ENCODE measurements around the gene NINL.
"Not testable (repeated sequence)": the region's sequence is repeated elsewhere in the genome, so short reads cannot be mapped to it uniquely, and the experiment has no call there.

The NINL gene

DNA sequence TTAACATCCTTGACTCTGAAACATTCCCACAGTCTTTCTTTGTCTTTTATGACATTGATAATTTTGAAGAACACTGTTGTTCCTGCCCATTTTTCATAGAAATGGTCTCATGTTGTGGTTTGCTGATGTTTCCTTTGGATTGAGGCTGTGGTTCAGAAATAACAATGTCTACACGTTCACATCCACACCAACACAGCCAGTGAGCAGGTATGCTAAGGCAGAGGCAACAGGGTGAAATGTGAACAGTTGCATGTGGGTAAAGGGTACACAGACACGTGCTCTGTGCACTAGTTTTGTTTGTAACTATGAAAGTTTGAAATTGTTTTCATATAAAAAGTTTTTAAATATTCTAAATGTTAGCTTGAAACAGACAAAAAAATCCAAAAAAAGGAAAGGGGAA, 99.5 kb downstream of the NINL start:
- DNase-seq (ENCODE audit: low read depth in 4 of 4, low spot score in 1 of 4), result no peak

DNA sequence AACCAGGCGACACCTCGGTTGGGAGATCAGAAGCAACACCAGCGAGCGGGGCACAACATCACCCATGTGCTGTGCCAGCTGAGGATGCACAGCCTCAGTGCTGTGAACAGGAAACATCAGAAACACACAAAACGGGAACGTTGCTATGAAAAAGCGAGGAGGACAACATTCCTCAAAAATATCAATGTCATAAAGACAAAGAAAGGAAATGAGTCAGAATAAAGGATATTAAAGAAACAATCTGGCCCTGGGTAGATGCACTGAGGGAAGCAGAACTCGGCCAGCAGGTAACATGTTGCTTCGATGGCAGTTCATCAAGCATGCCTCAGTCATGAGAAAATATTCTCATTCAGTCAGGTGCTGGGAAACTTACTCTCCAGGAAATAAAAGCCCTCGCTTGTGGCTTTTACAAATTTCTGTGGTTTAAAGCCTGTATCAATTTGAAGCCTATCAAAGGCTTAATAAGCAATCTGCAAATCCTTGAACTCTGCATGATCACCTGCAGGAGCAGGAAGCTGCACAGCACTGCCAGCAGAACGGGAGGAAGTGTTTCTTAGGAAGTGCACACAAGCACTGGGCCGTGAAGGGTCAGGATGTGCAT, 100.3 kb downstream of the NINL start:
- DNase-seq (ENCODE audit: low read depth in 4 of 4, low spot score in 1 of 4), result no peak

DNA sequence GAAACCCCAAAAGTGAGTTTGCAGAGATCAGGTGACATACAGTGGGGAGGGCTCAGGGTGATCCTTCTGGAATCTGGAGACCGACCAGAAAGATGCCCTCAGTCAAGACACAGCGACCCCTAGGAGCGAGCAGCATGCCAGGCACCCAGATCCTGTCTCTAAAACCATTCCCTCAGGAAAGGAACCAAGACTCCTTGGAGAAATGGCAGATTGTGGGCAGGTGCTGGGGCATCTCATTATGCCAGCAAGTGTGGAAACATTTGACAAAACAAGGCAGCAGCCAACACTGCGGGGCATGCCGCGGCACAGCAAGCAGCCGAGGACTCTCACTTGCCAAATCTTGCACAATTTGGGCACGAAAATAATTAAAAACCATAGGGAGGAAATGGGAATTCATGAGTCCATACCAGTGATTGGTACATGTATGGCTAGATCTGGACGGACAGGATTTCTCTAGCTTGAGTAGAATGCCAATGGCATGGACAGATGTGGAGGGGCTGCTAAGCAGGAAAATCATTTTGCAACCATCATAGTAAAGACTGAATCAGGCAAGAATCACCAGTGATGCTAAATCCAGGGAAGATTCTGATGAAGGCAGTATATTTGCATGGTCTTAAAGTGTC, 101.0 kb downstream of the NINL start:
- no peak for DNase-seq (ENCODE audit: low read depth in 4 of 4, low spot score in 1 of 4)

DNA sequence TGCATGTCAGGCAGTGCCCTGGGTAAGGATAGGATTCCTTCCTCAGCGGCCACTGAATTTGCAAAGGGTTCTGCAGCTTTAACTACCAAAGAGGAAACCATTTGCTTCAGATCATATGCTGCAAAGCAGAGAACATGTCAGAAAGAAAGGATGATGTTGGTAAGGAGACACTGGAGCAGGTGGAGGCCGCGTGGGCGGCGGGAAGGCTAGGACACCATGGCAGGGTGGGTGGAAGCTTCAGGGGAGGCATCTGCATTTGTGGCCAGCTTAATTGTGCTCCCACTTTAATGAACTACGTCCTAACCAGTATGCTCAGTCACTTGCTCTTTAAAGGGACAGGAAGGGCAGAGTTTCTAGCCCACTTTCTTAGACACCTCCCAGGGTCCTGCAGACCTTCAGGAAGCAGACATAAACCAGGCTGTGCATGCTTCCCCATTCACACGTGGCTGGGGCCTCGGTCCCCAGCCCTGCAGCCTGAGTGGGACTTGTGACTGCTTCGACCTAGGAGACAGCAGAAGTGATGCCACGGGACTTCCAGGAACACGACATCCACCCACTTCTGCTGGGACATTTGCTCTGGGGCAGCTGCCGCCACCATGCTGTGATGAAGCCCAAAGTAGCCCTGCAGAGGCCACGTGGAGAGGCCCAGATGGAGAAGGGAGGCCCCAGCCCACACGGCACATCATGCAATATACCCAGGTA, 101.7 kb downstream of the NINL start:
- no peak for DNase-seq (ENCODE audit: low read depth in 4 of 4, low spot score in 1 of 4)

DNA sequence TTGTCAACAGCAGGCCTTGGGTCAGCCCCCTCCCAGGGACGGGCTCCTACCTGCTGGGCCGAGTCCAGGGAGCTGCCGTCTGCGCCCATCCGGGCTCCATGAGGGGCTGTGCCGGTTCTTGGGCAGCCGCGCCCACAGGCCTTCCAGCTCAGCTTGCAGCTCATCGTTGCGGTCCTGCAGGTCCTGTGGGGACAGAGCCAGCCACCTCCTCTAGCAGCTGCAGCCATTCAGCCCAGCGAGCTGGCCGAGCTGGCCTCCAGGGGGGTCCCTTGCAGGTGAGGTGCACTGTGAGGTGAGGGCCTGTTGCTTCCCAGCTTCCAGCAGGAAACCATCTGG, 103.4 kb downstream of the NINL start:
- no peak for DNase-seq (ENCODE audit: low read depth in 4 of 4, low spot score in 1 of 4)

DNA sequence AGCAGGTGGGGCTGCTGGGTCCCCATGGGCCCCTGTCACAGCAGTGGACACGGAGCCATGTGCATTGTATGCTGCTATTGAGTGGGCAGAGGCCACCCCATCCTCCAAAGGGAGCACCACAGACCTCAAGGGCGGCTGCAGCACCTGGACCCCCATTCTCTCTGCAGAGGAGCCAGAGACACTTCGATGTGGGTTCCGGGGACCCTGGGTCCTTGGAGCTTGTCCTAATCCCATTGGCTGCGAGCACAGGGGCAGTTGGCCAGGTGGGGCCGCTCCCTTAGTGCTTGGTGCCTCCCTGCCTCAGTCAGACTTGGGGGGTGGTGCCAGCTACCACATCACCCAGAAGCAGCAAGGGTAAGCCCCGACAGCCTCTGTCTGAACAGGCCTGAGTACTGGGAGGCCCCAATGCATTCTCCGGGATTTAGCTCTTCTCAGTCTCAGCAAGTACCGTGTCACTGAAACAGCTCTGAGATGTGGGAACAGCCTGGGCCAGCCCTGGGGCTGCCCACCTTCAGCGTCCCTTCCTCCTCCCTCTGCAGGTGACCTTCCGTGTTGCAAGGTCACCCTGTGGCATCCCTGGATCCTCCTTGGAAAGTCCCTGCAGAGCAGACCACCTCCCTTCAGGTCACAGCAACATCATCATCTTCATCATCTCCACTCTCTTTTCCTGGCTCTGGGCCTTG, 104.0 kb downstream of the NINL start:
- DNase-seq (ENCODE audit: low read depth in 4 of 4, low spot score in 1 of 4), result no peak

DNA sequence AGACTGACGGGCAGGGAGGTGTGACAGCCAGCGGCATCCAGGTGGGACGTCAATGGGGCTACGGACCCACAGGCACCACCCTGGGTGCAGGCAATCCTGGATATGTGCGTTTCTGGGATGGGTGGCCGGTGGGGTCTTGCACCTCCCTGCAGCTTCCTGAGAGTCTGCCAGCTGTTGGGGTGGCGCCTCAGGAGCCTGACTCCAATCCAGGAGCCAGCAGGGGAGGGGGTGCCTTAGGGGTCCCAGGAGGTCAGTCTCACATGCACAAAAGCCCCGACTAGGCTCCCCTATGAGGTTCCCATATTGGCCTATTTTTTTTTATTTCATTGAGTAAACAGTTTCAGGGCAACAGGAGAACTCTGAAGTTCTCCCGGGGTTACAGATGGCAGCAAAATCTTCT, 104.5 kb downstream of the NINL start:
- no peak for DNase-seq (ENCODE audit: low read depth in 4 of 4, low spot score in 1 of 4)

DNA sequence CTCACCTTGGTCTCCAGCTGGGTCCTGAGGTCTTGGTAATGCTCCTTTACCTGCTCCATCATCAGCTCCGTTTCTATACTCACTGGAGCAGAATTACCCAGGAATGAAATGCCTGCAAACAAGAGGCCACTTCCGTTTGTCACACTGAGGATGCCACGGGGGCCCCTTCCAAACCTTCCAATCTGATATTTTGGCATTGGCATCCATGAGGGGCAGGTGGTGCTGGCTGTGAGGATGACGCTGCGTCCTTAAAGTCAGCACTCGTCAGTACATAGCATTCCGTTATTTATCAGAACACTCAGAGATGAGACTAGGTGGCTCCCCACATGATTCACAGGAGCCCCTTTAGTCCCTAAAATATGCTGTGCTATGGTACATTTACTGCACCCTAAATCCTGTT, 105.2 kb downstream of the NINL start:
- no peak for DNase-seq (ENCODE audit: low read depth in 4 of 4, low spot score in 1 of 4)

DNA sequence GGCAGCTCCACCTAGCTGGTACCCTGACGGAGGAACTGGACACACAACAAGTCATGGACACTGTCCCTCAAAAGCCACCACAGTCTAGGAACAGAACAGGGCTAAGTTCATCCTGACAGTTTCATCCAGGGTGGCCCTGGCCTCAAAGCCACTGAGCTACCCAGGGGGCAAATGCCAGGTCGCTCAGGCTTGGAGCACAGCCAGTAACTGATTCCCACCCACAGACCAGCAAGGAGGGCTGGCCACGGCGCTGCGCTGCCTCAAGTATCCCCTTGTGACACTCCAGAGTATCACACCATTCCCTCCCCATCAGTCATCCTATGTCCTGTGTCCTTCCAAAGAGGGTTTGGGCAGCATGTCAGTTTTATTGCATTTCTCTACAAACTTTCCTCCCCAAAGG, 105.7 kb downstream of the NINL start:
- no peak for DNase-seq (ENCODE audit: low read depth in 4 of 4, low spot score in 1 of 4)

DNA sequence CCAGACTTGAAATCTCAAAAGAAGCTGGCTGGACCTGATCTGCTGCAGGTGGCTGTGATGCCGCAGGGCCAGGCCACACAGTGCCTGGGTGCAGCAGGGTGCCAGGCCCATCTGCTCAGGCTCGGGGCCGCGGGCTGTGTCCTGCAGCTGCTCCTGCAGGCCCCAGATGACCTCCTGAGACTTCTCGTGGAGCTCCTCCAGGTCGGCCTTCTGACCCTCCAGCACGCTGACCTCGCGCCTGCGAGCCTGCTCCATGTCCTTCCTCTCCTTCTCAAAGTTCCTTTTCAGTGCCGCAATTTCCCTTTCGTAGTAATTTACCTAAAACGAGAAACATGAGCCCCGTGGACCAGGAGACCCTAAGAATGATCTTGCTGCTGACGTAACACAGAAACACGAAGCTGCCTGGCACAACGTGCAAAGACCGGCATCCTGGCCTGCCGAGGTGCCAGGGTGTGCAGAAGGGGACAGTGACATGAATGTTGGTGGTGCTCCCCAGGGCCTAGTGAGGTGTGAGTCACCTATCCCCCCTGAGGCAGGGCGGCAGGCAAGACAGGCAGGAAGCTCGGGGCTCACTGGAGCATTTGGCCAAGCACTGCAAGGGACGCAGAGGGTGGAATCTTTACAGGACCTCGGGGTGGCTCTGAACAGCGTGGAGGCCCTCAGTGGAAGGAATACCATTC, 106.3 kb downstream of the NINL start:
- no peak for DNase-seq (ENCODE audit: low read depth in 4 of 4, low spot score in 1 of 4)

DNA sequence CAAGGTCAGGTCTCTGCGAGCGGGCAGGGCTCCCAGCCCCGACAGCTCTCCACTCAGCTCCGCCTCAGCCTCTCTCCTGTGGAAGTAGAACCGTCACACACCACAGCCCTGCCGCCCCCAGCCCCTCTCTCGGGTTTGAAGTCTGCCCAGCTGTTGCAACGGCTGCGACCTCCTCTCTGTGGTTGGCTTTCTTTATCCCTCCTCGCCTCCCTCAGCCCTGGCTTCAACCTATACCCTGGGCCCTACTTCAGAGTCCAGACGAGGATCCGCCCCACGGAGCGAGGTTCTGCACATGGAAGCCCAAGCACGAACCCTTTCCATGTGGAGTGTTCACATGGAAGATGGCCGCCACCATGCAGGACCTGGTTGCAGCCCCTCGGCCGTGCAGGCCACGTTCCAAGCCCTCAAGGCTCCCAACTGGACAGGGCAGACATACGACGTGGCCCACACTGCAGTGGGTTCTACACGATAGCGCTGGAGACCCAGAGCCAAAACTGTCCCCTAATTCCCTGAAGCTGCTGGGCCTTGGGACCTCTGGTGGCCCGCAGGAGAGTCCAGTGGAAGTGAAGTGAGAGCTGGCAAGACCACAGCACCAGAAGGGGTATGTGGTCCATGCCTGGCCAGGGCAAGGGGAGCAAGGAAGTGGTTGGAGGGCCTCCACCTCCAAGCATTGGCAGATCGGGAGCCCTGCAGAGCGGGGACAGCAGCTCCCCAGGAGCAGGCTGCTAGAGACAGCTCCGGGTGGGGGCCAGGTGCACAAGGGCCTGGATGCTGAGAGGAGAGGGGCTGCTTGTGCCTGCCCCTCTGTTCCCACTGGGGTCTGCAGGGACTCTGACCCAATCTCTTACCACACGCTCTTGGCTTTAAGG, 108.1 kb downstream of the NINL start:
- no peak for DNase-seq (ENCODE audit: low read depth in 4 of 4, low spot score in 1 of 4)

DNA sequence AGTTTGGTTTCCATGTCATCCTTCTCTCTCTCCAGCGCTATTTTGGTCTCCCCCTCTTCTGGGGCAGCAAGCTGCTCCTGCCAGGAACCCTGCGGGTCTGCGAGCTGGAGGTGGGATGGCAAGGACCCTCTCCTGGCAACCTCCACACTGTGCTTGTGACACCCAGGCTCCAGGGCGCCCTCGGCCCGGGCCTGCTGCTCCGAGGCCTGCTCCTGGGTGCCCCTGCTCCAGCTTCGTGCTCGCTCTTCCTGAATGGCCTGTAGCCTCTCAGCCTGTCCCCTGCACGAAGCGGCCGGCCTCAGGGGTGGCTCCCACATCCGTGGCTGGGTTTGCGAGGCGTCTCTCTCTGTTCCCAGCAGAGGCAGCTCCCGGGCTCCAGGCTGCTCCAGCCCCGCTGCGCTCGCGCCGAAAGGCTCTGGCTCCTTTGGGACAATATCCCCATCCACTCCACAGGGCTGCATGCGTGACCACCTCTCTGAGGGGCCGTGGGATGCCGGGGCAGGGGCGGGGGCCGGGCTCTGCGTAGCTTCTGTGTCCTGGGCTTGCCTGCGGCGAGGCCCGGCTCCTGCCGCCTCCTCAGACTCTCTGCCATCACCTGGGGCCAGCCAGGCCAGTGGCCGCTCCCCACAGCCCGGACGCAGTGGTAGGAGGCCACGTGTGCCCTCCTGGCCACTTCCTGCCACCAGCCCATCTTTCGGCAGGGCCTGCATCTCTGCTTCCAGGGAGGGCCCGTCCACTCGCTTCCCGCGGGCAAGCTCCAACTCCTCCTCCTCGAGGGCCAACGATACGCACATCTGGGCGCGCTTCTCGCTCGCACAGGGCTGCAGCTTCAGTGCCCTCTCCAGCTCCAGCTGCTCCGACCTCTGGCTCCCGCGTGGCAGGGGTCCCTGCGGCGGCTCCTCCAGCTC, 109.0 kb downstream of the NINL start:
- DNase-seq (ENCODE audit: low read depth in 4 of 4, low spot score in 1 of 4), result no peak

DNA sequence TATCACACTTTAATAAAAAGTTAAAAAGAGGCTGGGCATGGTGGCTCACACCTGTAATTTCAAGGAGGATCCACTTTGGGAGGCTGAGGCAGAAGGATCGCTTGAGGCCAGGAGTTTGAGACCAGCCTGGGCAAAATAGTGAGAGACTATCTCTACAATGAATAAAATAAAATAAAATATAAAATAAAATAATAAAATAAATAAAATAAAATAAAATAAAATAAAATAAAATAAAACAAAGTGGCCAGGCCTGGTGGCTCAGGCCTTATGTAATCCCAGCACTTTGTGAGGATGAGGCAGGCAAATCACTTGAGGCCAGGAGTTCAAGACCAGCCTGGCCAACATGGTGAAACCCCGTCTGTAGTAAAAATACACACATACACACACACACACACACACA, 112.0 kb downstream of the NINL start:
- not testable (repeated sequence) for DNase-seq (ENCODE audit: low read depth in 4 of 4, low spot score in 1 of 4)

DNA sequence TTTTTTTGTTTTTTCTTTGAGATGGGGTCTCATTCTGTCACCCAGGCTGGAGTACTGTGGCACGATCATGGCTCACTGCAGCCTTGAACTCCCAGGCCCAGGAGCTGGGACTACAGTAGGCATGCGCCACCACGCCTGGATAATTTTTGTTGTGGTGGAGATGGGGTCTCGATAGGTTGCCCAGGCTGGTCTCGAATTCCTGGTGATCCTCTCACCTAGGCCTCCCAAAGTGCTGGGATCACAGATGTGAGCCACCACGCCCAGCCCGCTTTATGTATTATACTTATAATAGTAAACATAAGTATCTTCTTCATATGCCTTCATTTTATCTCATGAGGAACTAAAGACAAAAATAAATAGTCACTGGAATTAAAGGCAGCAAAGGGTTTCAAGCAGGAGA, 114.3 kb downstream of the NINL start:
- no peak for DNase-seq (ENCODE audit: low read depth in 4 of 4, low spot score in 1 of 4)

DNA sequence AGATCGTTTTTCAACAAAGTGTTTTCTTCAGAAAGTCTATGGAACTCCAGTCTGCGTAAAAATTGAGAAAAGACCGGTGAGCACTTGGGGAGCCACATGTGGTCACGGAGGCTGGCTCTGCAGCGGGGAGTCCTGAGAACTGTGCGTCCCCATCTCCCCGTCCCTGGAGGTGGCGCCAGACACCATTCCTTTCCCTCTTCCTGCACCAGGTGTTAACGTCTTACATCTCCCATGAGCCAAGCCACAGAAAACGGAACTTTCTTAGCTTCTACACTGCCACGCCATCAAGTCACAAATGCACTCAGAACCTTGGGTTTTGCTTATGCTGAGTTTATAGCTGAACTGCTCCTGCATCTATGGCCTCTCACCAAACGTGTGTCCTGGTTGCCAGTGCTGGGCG, 115.3 kb downstream of the NINL start:
- DNase-seq (ENCODE audit: low read depth in 4 of 4, low spot score in 1 of 4), result peak in 2 of 4 experiments; percentile 9 to 34

DNA sequence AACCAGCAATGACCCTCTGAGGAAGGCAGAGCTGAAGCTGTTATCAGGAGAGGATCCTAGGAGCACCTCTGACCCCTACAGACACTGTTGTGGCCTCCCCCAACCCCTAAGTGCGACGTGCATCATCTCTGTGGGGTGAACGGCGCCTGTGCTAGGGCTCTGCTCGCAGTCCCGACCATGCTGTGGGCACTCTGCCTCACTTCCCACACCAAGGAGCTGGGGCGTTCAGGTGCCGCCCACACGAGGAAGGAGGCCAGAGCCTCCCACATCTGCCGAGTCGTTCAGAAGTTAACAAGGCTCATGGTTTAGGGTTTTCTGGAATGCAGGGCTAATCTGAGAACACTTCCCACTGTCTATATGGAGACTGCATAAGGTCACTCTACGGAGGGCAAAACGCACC, 115.8 kb downstream of the NINL start:
- no peak for DNase-seq (ENCODE audit: low read depth in 4 of 4, low spot score in 1 of 4)

DNA sequence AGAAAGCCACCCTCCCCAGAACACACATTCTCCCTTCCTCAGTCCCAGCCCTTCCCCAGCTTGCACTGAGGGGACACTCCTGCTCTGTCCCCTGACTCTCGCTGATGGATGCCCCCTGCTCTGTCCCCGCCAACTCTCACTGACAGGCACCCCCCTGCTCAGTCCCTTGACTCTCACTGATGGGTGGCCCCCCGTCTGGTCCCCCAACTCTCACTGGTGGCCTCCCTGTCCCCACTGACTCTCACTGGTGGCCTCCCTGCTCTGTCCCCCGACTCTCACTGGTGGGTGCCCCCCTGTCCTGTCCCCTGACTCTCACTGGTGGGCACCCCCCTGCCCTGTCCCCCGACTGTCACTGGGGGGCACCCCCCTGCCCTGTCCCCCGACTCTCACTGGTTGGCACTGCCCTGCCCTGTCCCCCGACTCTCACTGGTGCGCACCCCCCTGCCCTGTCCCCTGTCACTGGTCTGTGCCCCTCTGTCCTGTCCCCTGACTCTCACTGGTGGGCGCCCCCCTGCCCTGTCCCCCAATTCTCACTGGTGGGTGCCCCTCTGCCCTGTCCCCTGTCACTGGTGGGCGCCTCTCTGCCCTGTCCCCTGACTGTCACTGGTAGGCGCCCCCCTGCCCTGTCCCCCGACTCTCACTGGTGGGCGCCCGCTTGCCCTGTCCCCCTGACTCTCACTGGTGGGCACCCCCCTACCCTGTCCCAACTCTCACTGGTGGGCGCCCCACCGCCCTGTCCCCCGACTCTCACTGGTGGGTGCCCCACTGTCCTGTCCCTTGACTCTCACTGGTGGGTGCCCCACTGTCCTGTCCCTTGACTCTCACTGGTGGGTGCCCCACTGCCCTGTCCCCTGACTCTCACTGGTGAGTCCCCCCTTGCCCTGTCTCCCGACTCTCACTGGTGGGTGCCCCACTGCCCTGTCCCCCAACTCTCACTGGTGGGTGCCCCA, 116.9 kb downstream of the NINL start:
- DNase-seq (ENCODE audit: low read depth in 4 of 4, low spot score in 1 of 4), result no peak

DNA sequence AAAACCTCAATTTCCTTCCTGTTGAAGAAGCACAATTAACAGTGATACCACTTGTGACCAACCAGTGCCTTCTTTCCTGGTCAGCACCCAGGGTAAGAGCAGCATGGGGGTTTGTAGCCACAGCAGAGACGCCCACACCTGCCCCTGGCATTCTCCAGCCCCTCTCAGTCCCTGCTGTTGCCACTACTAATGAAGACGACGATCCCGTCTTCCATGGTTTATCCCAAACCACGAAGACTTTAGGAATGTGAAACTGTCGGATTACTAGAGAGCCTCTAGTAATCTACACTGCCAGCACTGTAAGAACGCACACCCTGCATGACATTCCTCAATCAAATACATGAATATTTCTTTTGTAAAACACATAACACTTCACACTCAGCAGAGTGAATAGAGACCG, 117.9 kb downstream of the NINL start:
- DNase-seq (ENCODE audit: low read depth in 4 of 4, low spot score in 1 of 4), result no peak

DNA sequence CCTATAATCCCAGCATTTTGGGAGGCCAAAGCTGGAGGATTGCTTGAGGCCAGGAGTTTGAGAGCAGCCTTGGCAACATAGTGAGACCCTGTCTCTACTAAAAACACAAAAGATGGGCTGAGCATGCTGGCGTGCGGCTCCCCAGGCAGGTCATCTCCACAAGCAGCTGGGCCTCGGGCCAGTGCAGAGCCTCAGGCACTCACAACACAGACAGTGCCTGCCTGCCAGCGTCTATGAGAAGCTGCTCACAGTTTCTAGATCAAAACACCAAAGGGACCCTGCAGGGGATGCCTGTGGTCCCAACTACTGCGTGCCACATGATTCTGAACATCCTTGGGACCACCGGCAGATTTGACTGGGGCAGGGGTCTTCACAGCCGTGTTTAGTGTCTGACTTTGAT, 118.5 kb downstream of the NINL start:
- DNase-seq (ENCODE audit: low read depth in 4 of 4, low spot score in 1 of 4), result no peak

Data from stimulated activated CD4-positive, alpha-beta T cell treated with anti-CD3 and anti-CD28 coated beads, Interleukin-1b, Interleukin-23, amount 100 ng/mL, for 24 hours (primary cell).